Glomerular endothelial cell (primary cell): ENCODE data around the gene RPTOR. TPM values are rescaled to one million over a fixed set of nuclear protein-coding genes. Genes with fewer than 3 reads are reported as not detected.
"Not testable (repeated sequence)": the region's sequence is repeated elsewhere in the genome, so short reads cannot be mapped to it uniquely, and the experiment has no call there.

Experiments
- DNase-seq: peaks from one replicate; pipeline ENCODE4 v3.0.0-alpha.2; 2011; ENCODE audit warnings: low read depth, low spot score; ENCODE audit errors: extremely low read depth
- total RNA-seq: library from RNA; depleted of rRNA; stranded (reverse); fragments of >200 nt; gene quantifications from 2 replicates; pipeline ENCODE4 v1.2.3, GENCODE V29; 2015

Gene RPTOR
- total RNA-seq, 1 donor from 2014 or later: 37.5 TPM

DNA sequence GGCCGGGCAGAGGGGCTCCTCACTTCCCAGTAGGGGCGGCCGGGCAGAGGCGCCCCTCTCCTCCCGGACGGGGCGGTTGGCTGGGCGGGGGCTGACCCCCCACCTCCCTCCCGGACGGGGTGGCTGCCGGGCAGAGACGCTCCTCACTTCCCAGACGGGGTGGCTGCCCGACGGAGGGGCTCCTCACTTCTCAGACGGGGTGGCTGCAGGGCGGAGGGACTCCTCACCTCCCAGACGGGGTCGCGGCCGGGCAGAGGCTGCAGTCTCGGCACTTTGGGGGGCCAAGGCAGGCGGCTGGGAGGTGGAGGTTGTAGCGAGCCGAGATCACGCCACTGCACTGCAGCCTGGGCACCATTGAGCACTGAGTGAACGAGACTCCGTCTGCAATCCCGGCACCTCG is 7.3 kb upstream of the RPTOR start:
- DNase-seq: not testable (repeated sequence)

GRCh38 chr17:80538484-80538883 is 6.2 kb upstream of the RPTOR start:
- DNase-seq: no peak

DNA sequence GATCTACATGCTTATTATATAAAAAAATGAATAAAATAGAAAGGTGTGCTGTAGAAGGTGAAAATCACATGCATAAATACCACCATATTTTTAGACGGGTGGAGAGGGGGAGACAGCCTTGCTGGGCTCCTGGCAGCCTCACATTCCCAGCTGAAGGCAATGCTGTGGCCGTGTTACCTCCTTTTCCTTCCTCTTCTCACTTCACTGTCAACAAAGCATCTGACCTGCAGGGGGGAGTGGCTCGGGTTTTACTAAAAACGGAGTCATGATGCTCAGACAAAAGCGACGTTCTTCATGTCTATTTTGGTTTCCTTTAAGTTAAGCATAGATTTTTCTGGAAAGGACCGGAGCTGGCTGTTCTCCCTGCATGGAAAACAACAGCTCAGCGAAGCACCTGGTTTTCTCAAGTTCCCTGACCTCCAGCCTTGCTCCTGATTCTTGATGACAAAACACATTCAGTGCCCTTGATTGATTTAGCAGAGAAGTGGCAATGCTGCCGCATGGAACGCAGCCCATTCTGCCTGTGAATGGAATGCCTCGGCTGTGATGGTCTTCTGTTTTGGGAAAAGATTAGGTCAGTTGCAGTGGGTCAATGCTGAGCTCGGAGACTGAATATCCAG is 5.5 kb upstream of the RPTOR start:
- DNase-seq: no peak

GRCh38 chr17:80545499-80545826 is 825 bp downstream of the RPTOR start:
- DNase-seq: no peak

DNA sequence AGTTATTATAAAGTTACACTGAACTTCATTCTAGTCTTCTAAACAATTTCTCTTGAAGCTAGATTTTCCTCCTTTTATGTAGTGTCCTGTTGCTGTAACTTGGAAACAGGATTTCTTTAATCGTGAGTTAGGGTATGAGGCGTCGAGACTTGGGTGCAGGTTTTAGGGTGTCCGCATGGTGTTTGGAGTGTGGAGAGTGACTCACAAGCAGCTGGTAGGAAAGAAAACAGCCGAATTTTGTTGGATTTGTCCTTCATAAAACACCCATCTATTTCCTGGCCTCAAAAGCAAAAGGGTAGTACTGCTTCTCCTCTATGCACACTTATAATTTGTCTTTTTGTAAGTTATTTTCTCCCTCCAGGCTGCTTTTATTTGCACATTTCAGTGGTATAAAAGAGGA is 1.6 kb downstream of the RPTOR start:
- no peak for DNase-seq

DNA sequence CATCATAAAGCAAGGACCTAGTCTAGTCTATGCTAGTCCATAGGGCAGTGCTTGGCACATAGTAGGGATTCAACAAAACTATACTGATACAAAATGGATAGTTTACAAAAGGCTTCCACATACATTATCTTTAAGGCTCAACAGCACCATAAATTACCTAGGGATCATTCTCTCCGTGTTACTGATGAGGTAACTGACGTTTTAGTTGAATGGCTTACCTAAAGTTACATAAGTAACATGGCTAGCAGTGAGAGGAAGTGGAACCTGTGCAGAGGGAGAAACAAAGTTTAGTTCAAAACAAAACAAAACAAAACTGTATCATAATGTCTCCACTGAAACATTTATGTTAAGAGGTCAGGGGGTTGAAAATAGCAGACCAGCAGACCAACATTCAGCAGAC is 7.9 kb downstream of the RPTOR start:
- no peak for DNase-seq

- DNase-seq: no peak
These were observed 10.6 kb downstream of the RPTOR start for GRCh38 chr17:80555266-80555665.

DNA sequence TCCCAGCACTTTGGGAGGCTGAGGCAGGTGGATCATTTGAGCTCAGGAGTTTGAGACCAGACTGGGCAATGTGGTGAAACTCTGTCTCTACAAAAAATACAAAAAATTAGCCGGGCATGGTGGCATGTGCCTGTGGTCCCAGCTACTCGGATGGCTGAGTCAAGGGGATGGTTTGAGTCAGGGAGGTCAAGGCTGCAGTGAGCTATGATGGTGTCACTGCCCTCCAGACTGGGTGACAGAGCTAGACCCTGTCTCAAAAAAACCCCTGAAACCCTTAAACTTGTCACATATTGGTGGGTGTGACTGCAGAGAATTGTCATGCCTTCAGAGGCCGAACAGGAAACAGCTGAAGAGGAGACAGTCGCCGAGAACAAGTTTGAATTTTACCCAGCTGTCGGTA is 13.4 kb downstream of the RPTOR start:
- no peak for DNase-seq

GRCh38 chr17:80559825-80560251 is 15.2 kb downstream of the RPTOR start:
- no peak for DNase-seq

- DNase-seq: no peak
These were observed 17.0 kb downstream of the RPTOR start for GRCh38 chr17:80561541-80562114.

GRCh38 chr17:80564545-80564944 is 19.9 kb downstream of the RPTOR start:
- DNase-seq: no peak

GRCh38 chr17:80565343-80566053 is 20.9 kb downstream of the RPTOR start:
- DNase-seq: no peak

DNA sequence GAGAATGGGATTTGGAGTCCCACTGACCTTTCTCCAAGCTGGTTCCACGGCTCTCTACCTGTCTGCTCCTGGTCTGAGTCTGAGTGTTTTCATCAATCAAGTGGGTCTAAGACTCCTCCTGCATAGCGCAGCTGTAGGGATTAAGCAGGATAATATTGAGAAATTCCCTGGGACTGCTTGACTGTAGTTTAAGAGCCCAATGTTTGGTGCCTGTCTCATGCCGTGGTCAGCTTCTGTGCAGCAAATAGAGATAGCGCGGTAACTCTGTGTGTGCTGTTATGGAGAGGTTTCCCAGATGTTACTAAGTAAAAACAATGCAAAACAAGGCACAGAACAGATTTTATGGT is 21.4 kb downstream of the RPTOR start:
- no peak for DNase-seq

- DNase-seq: no peak
These were observed 23.6 kb downstream of the RPTOR start for GRCh38 chr17:80568246-80568645.

DNA sequence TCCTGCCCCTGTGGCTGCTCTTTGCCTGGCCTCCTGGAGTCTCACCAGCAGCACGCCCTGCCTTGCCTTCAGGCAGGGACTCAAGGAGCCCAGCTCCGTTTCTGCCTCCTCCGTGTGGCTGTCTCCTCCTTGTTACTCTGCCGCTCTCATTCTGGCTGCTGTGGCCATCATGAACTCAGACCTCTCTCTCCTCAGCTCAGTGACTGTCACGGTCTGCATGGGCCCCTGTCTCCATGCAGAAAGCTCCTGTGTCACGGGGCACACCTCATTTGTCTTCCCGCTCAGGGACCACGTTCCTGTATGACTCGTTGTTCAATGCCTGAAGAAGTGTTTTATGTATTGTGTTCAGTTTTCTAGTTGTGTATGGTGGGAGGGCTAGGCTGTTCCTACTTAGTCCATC is 25.3 kb downstream of the RPTOR start:
- no peak for DNase-seq

DNA sequence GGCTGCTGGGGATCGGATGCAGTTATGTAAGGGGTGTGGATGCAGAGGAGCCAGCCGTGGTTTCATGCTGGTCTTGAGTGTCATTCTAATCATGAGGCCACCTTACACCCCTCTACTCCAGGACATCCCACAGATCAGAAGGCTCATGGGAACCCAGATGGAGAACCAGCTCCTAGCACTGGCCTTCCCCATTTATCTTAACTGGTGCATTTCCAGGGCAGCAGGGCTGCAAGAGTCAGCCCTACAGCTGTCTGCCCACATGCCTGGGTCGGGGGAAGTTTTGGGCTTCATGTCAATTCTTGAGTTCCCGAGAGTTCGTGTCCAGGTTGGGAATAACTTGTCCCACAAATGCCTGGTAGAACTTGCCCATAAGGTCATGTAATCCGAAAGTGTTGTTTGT is 29.1 kb downstream of the RPTOR start:
- no peak for DNase-seq

GRCh38 chr17:80574496-80574895 is 29.9 kb downstream of the RPTOR start:
- no peak for DNase-seq

GRCh38 chr17:80575057-80575875 is 30.6 kb downstream of the RPTOR start:
- DNase-seq: peak; percentile 60

- DNase-seq: no peak
These were observed 33.4 kb downstream of the RPTOR start for GRCh38 chr17:80577876-80578570.

GRCh38 chr17:80578668-80579388 is 34.2 kb downstream of the RPTOR start:
- not testable (repeated sequence) for DNase-seq
